Midbrain (tissue), 1 donor: ENCODE results near the gene SRL.
A peak's percentile ranks its signal among the peaks of the same experiment; 100 is the strongest.

ENCODE experiments used
- DNase-seq: peaks from one replicate; lab custom pipeline; 2025; lab: John Stamatoyannopoulos, UW

Gene SRL

DNA sequence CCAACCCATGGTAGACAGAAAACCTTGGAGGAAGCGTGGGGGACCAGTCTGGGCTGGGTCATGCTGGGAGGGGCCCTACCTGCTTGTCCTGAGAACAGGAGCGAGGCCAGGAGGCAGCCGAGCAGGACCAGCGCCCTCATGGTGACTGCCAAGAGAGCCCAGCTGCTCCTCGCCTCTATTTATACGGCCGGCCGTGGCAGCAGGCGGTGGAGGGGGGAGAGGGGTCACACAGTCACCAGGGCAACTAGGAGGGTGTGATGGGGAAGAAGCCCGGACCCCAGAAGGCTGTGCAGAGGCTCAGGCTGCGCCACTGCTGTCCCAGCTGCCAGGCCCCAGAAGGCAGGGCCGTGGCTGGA lies at the start of gene SRL:
Gene SRL (minus strand): TSS at position 153 of the 356 bp plus-strand sequence. CDS start 13 bp downstream, at position 140.
- DNase-seq = no peak

- DNase-seq = no peak
Measured at GRCh38 chr16:4290236-4290830, 48.5 kb upstream of the SRL start.

DNA sequence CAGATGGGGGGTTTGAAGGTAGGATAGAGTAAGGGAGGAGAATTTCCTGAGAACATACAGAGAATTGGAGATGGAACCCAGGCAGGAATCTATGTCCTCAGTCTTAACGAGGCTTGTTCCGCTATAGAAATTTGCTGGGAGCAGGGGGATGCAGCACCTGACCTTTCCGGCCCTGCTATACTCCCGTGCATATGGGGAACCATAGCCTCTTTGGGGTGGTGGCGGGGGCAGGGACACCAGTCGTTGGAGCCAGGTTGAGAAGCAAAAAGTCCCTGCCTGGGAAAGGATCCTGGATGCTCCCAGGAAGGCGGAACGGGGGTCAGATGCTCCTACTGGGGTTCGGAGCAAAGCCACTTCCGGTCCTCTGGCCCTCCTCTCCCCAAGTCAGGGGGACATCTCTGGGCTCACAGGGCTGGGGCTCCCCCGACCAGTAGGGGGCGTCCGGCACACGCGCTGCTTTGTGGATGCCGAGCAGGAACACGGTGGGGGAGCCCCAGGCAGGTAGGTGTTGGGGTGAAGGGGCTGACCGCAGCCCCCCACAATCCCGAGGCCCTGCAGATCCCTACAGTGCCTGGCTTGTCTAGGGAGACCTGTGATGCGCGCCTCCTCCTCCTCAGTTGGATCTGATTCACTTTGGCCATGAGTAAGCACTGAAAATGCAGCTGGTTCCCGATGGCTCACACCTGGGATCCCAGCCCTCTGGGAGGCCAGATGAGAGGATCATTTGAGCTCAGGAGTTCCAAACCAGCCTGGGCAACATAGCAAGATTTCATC lies 46.5 kb upstream of the SRL start:
- peak; percentile 65 for DNase-seq

GRCh38 chr16:4285167-4285566 lies 43.3 kb upstream of the SRL start:
- no peak for DNase-seq

GRCh38 chr16:4283939-4284338 lies 42.1 kb upstream of the SRL start:
- DNase-seq = no peak

- DNase-seq = no peak
Measured at GRCh38 chr16:4283441-4283840, 41.6 kb upstream of the SRL start.

- DNase-seq = no peak
Measured at GRCh38 chr16:4280625-4281024, 38.7 kb upstream of the SRL start.

DNA sequence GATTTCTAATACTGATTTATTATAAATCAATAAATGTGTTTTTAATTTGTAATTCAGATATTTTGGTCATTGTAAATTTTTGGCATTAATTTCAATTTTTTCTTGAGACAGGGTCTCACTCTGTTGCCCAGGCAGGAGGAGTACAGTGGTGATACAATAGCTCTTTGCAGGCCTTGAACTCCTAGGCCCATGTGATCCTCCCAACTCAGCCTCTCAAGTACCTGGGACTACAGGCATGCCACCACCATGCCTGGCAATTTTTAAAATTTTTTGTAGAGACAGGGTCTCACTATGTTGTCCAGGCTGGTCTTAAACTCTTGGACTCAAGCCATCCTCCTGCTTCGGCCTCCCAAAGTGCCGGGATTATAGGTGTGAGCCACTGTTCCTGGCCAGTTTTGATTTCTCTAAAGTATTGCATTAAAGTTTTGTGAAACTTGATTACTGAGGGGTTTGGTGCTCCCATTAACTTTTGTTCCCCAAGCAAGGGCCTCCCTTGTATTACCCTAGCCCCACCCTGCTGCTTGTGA lies 36.2 kb upstream of the SRL start:
- DNase-seq = no peak

- no peak for DNase-seq
Measured at GRCh38 chr16:4275861-4276260, 34.0 kb upstream of the SRL start.

GRCh38 chr16:4273858-4274311 lies 32.0 kb upstream of the SRL start:
- DNase-seq = no peak

GRCh38 chr16:4272114-4272956 lies 30.5 kb upstream of the SRL start:
- peak; percentile 46 for DNase-seq

- DNase-seq = peak; percentile 89
Measured at GRCh38 chr16:4271176-4272113, 29.6 kb upstream of the SRL start.

GRCh38 chr16:4270595-4270994 lies 28.7 kb upstream of the SRL start:
- DNase-seq = no peak

GRCh38 chr16:4270091-4270490 lies 28.2 kb upstream of the SRL start:
- no peak for DNase-seq

GRCh38 chr16:4266372-4266771 lies 24.5 kb upstream of the SRL start:
- no peak for DNase-seq

DNA sequence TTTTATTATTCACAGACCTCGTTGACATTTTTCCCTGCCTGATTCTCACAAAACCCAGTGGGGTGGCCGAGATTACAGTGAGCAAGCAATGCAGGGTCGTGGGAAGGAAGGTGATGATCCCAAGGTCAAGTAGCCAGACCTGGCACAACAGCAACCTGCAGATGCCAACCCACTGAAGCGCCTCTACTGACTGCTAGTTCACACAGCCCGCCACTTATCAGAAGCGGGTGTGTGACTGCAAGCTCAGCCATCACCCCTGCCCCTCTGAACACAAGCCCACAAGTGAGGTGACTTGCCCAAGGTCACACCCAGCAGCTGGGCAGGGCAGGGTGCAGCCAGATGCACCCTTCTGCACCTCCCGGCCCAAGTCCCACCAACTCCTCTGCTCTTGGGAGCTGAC lies 23.8 kb upstream of the SRL start:
- DNase-seq = no peak

- no peak for DNase-seq
Measured at GRCh38 chr16:4264546-4264945, 22.7 kb upstream of the SRL start.

DNA sequence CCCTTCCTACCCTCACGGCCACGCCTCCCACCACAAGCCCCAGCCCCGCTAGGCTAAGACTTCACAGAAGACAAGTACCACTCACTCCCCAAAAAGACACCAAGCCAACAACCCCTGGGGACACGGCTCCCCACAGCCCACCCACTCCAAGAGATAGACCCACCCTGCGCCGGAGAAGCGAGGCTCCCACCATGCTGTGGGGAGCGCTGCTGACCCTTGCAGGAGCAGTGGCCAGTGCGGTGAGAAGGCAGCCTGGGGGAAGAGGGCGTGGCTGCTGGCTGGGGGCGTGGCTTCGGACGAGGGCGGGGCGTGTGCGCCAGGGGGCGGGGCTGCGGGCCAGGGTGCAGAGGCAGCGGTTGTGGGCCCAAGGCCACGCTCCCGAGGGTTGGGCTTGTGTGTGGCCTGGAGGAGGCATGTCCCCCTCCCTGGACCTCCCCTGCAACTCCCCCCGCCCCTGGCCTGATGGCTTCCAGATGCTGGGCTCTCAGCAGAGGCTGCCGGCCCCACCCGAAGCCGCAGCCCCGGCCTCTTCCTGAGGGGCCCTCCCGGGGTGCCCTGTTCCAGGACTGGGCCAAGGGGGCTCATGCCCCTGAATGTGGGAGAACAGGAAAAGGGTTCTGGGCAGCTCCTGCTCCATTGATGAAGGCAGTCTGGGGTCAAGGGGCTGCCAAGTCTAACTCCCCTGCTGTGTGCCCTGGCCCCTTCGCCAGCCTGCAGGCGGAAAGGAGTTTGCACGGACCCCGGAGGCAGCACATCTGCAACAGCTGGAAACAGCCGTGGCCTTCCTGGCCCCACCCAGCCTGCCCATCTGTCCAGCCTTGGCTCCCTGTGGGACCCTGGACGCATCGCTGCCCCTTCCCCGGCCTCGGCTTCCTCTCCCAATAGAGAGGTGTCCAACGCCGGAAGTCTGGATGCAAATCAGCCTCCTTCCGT lies 21.9 kb upstream of the SRL start:
- DNase-seq = no peak

DNA sequence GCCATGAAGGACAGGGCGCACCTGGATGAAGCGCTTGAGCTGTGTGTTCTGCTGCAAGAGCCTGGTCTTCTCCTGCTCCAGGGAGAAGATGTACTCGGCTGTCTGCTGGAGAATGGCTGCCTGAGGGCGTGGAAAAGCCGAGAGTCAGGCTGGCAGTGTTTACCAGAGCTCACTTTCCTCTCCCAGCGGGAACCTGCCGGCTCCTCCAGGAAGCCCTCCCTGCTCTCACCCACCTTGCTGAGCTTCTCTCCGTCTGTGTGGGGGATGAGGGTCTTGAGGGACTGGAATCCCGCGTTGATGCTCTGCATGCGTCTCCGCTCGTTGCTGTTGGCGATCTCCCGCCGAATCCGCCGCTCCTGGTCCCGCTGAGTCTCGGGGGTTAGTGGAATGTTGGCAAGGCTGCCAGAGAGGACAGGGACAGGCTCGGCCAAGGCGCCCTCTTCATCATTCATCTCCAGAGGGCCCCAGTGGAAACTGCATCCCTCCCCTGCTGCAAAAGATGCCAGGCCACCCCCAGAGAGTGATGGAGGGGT lies 20.5 kb upstream of the SRL start:
- no peak for DNase-seq

- DNase-seq = no peak
Measured at GRCh38 chr16:4261557-4262172, 19.8 kb upstream of the SRL start.
